Smooth muscle cell (in vitro differentiated cells): ENCODE data around the gene IFNL2. TPM values are rescaled to one million over a fixed set of nuclear protein-coding genes. Genes with fewer than 3 reads are reported as not detected.
"Not testable (repeated sequence)": the region's sequence is repeated elsewhere in the genome, so short reads cannot be mapped to it uniquely, and the experiment has no call there.

ENCODE experiments used
- DNase-seq: peaks from one replicate; lab custom pipeline; 2025; ENCODE audit not compliant: unreplicated experiment; lab: John Stamatoyannopoulos, UW
- H2AFZ ChIP-seq: fragments of 200-600 bp; sonication (generic); 2 replicates; pipeline ENCODE4 v1.6.0; 2016; ENCODE audit warnings: antibody characterized with exemption, low read depth, mild to moderate bottlenecking
- H3F3A ChIP-seq: fragments of 200-600 bp; sonication (generic); 2 replicates; pipeline ENCODE4 v1.6.0; 2017; ENCODE audit warnings: antibody characterized with exemption, low read depth
- H3K27ac ChIP-seq: fragments of 200-600 bp; sonication (generic); 2 replicates; pipeline ENCODE4 v1.5.1; 2016; ENCODE audit warnings: low read depth, mild to moderate bottlenecking
- H3K27me3 ChIP-seq: fragments of 200-600 bp; sonication (generic); 2 replicates; pipeline ENCODE4 v1.6.1; 2016; ENCODE audit warnings: low read depth, mild to moderate bottlenecking
- H3K36me3 ChIP-seq: fragments of 200-600 bp; sonication (generic); 2 replicates; pipeline ENCODE4 v1.5.1; 2016; ENCODE audit warnings: low read depth
- H3K4me1 ChIP-seq: fragments of 200-600 bp; sonication (generic); 2 replicates; pipeline ENCODE4 v1.5.1; 2016; ENCODE audit warnings: low read depth
- H3K4me2 ChIP-seq: fragments of 200-600 bp; sonication (generic); 2 replicates; pipeline ENCODE4 v1.6.0; 2016; ENCODE audit warnings: mild to moderate bottlenecking
- H3K4me3 ChIP-seq: fragments of 200-600 bp; sonication (generic); 2 replicates; pipeline ENCODE4 v1.5.1; 2016; ENCODE audit warnings: mild to moderate bottlenecking
- H3K79me2 ChIP-seq: fragments of 200-600 bp; sonication (generic); 2 replicates; pipeline ENCODE4 v1.6.0; 2016; ENCODE audit warnings: low read depth, mild to moderate bottlenecking
- H3K9ac ChIP-seq: fragments of 200-600 bp; sonication (generic); 2 replicates; pipeline ENCODE4 v1.6.0; 2016; ENCODE audit warnings: low read depth
- H3K9me3 ChIP-seq: fragments of 200-600 bp; sonication (generic); replicated peaks from 2 replicates; pipeline ENCODE4 v1.5.1; 2016; ENCODE audit warnings: low read depth
- H4K20me1 ChIP-seq: fragments of 200-600 bp; sonication (generic); 2 replicates; pipeline ENCODE4 v1.6.0; 2016; ENCODE audit warnings: low read depth
- WGBS: methylation state at CpG from one replicate; pipeline ENCODE4 v1.1.7; 2016; ENCODE audit warnings: low lambda C conversion rate; 5-methylcytosine and 5-hydroxymethylcytosine counted together
- polyA plus RNA-seq: library from polyadenylated mRNA; unstranded; fragments of >200 nt; fragmentation: Nextera tagmentation; extraction: Ambion mirVana; gene quantifications from 2 replicates; pipeline ENCODE4 v1.2.1, GENCODE V29; 2016
- total RNA-seq: library from RNA; depleted of rRNA; stranded (reverse); fragments of >200 nt; gene quantifications from 2 replicates; pipeline ENCODE4 v1.2.3, GENCODE V29; 2014
- TF ChIP-seq, protein P1 (sequence below): fragments of 200-600 bp; sonication (generic); IDR thresholded peaks from 2 replicates; pipeline ENCODE4 v1.5.1; 2017; ENCODE audit warnings: borderline replicate concordance, mild to moderate bottlenecking, antibody characterized with exemption; ENCODE audit not compliant: insufficient read depth, poor library complexity, severe bottlenecking

The IFNL2 gene
- total and polyA plus RNA-seq, 2 experiments from 2014 or later: not detected

DNA sequence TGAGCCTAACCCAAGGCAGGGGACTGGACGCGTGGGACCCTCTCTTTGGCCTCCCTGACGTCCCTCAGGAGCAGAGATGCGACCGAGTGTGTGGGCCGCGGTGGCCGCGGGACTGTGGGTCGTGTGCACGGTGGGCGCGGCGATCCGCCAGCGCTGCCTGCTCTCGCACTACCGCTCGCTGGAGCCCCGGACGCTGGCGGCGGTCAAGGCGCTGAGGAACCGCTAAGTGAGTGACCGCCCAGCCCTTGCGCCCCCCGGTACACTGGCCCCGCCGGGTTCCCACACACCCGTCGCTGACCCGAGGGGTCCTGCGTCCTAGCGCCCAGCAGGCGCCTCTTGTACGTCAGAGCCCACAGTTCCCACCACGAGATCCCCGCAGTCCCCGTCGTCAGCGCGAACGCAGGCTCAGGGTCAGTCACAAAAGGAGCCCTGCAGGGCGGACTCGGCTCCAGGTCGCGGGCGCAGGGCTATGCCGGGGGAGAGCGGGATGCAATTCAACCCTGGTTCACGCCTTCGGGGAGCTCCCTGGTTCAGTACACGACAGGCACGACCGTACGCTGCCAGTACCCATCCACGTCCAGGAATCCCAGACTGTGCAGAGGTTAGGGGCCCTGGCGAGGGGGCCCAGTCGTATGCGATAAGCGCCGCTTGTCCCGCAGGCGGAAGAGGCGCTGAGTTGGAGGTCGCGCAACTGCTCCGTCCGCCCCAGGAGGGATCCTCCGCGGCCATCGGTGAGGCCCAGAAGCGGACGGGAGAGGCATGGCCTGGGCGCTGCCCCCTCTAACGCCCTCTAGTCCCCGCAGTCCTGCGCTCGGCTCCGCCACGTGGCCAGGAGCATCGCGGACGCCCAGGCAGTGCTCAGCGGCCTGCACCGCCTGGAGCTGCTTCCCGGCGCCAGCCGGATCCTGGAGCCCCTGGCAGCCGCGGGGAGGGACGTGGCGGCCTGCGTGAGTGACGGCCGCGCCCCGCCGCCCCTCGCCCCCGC is 3.6 kb upstream of the IFNL2 start:
- Histone ChIP-seq H3F3A (no peaks in the 10 kb centered on the region), H3K4me3 (peak overlapping the region; percentile 4), H3K9ac (no peak overlapping the region), H3K36me3 (no peaks in the 10 kb centered on the region), H3K27ac (no peak overlapping the region), H3K27me3 (peaks cover 51% of the 10 kb centered on the region), H3K9me3 (no peaks in the 10 kb centered on the region), H3K79me2 (no peaks in the 10 kb centered on the region), H3K4me2 (peak overlapping the region; percentile 65), H4K20me1 (no peaks in the 10 kb centered on the region), H2AFZ (peak overlapping the region; percentile 31), H3K4me1 (no peaks in the 10 kb centered on the region)
- WGBS: 7% methylated on average over 98 of the region's 102 CpGs
- TF ChIP-seq, protein P1, sequence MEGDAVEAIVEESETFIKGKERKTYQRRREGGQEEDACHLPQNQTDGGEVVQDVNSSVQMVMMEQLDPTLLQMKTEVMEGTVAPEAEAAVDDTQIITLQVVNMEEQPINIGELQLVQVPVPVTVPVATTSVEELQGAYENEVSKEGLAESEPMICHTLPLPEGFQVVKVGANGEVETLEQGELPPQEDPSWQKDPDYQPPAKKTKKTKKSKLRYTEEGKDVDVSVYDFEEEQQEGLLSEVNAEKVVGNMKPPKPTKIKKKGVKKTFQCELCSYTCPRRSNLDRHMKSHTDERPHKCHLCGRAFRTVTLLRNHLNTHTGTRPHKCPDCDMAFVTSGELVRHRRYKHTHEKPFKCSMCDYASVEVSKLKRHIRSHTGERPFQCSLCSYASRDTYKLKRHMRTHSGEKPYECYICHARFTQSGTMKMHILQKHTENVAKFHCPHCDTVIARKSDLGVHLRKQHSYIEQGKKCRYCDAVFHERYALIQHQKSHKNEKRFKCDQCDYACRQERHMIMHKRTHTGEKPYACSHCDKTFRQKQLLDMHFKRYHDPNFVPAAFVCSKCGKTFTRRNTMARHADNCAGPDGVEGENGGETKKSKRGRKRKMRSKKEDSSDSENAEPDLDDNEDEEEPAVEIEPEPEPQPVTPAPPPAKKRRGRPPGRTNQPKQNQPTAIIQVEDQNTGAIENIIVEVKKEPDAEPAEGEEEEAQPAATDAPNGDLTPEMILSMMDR: no peak
- no peak for DNase-seq

DNA sequence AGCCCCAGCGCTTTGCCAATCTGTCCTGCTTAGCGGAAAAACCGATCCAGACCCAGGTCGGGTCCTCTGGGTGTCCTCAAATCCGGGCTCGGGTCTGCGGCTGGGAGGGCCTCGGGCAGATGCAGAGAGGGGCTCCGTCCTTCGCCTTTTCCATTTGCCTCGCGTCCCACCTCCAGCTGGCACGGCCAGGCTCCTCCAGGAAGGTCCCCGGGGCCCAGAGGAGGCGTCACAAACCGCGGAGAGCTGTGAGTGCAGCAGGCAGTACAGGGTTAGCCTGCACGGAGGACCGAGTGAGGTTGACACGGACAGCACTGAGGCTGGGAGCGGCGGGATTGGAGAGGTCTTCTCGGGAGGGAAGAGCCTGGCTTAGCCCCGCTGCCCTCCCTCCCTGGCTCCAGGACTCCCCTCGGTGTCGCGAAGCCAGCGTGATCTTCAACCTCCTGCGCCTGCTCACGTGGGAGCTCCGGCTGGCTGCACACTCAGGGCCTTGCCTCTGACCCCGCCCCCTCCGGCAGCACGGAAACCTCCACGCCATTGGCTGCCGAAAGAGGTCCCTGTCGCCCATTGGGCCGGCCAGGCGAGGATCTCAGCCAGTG is 2.8 kb upstream of the IFNL2 start:
- DNase-seq: no peak
- Histone ChIP-seq H3K4me2 (peak overlapping the region; percentile 65), H3K4me3 (peak overlapping the region; percentile 4), H3K27ac (no peak overlapping the region), H4K20me1 (no peaks in the 10 kb centered on the region), H3K9me3 (no peaks in the 10 kb centered on the region), H3K4me1 (no peaks in the 10 kb centered on the region), H3K79me2 (no peaks in the 10 kb centered on the region), H2AFZ (peak overlapping the region; percentile 31), H3K27me3 (peaks cover 57% of the 10 kb centered on the region), H3K9ac (no peak overlapping the region), H3F3A (no peaks in the 10 kb centered on the region), H3K36me3 (no peaks in the 10 kb centered on the region)
- TF ChIP-seq, protein P1: no peak
- WGBS: 56% methylated on average over 39 of the region's 39 CpGs

DNA sequence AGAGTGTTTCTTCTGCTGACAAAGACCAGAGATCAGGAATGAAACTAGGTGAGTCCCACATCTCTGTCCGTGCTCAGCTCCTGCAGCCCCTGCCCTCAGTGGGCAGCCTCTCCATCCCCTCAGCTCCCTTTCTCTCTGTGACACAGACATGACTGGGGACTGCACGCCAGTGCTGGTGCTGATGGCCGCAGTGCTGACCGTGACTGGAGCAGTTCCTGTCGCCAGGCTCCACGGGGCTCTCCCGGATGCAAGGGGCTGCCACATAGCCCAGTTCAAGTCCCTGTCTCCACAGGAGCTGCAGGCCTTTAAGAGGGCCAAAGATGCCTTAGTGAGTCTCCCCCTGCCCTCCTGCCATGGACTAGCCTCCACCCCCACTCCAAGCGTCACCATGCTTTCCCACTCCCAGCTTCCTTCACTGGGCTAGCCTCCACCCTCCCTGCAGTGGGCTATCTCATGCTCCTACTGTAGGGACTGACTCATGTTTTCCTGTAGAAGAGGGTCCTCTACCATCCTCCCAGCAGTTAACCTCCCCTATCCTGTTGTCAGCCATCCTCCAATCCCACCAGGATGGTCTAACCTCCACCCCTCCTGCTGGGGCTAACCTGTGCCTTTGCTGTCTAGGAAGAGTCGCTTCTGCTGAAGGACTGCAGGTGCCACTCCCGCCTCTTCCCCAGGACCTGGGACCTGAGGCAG is 481 bp downstream of the IFNL2 start:
- WGBS: 83% methylated on average over 10 of the region's 10 CpGs
- DNase-seq, H3K4me3 ChIP-seq, H3K79me2 ChIP-seq, H3K27ac ChIP-seq, H3F3A ChIP-seq, H3K4me1 ChIP-seq, H3K9ac ChIP-seq, H4K20me1 ChIP-seq, H2AFZ ChIP-seq, H3K4me2 ChIP-seq, H3K9me3 ChIP-seq, H3K36me3 ChIP-seq: not testable (repeated sequence)
- H3K27me3 ChIP-seq: peaks cover 58% of the 10 kb centered on the region

DNA sequence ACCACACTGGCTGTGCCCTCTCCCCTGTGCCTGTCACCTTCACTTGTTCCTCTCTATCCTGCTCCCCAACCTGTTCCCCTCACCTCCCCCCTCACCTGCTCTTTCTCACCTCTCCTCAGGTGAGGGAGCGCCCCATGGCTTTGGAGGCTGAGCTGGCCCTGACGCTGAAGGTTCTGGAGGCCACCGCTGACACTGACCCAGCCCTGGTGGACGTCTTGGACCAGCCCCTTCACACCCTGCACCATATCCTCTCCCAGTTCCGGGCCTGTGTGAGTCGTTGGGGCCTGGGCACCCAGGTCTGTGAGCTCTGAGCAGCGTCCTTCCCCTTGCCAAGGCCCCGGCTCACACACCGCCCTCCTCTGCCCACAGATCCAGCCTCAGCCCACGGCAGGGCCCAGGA is 1.2 kb downstream of the IFNL2 start:
- not testable (repeated sequence) for H3K4me1 ChIP-seq, H3K79me2 ChIP-seq, H3K4me2 ChIP-seq, H3K36me3 ChIP-seq, H2AFZ ChIP-seq, H4K20me1 ChIP-seq, DNase-seq, H3K9me3 ChIP-seq, H3K27ac ChIP-seq, H3K9ac ChIP-seq, H3F3A ChIP-seq, H3K4me3 ChIP-seq
- H3K27me3 ChIP-seq: peaks cover 51% of the 10 kb centered on the region
- 76% methylated on average over 10 of the region's 10 CpGs for WGBS
